Ovary (tissue), 3 donors: ENCODE measurements around the gene OCSTAMP.

ENCODE experiments used
- CTCF ChIP-seq, 3 donors: fragments of 450-650 bp in 2 of 3; fragments of 200-600 bp in 1 of 3; IDR thresholded peaks; one replicate each; pipeline versions ENCODE4 v1.5.1 to v1.8.0; 2016 to 2022; ENCODE audit warnings: antibody characterized with exemption in 3 of 3, mild to moderate bottlenecking in 1 of 3
- EP300 ChIP-seq: sonication (generic); formaldehyde crosslinking; IDR thresholded peaks from one replicate; pipeline ENCODE4 v1.6.1; 2017; ENCODE audit warnings: antibody characterized with exemption
- POLR2A ChIP-seq: fragments of 450-650 bp; IDR thresholded peaks from one replicate; pipeline ENCODE4 v1.6.1; 2017; ENCODE audit warnings: antibody characterized with exemption, mild to moderate bottlenecking, moderate library complexity
- donor health status: DM: no; HTN: no; CAD: no.

DNA sequence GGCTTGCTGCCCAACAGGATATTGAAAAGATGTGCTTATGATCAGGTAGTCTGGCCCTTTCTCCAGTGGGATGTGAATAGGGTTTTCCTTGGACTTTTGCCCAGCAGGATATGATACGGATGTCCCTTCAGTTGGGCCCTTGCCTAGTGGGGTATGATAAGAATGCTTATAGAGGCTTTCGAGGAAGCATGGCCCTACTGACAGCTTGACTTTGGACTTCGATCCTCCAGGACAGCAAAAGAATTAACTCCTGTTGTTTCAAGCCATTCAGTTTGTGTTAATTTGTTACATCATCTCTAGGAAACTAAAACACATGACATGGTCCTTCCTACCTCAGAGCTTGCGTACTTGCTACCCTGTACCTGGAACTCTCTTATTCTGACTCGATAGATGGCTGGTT lies 27.3 kb downstream of the OCSTAMP start:
- no peak for TF ChIP-seq CTCF (IDR thresholded peaks at IDR 0.05)
- no peak for TF ChIP-seq POLR2A
- no peak for TF ChIP-seq EP300
